ENCODE data around the gene ZNF532.

DNA sequence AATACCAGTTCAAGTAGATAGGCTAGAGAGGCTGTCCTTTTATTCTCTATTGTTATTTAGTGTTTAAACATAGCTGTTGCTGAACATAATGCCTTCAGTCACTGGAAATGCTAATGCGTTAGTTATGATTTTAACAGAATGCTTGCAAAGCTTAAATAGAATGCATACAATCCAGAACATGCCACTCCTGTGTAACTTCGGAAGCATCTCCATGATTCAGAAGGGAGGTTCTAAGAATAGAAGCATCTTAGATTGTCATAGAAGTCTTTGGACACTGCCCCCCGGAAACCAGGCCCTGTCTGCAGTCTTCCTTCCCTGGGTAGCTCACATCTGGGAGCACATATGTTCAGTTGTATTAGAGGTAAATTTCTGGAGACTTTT is 73.2 kb downstream of the ZNF532 start:
- TF ChIP-seq, protein P1, sequence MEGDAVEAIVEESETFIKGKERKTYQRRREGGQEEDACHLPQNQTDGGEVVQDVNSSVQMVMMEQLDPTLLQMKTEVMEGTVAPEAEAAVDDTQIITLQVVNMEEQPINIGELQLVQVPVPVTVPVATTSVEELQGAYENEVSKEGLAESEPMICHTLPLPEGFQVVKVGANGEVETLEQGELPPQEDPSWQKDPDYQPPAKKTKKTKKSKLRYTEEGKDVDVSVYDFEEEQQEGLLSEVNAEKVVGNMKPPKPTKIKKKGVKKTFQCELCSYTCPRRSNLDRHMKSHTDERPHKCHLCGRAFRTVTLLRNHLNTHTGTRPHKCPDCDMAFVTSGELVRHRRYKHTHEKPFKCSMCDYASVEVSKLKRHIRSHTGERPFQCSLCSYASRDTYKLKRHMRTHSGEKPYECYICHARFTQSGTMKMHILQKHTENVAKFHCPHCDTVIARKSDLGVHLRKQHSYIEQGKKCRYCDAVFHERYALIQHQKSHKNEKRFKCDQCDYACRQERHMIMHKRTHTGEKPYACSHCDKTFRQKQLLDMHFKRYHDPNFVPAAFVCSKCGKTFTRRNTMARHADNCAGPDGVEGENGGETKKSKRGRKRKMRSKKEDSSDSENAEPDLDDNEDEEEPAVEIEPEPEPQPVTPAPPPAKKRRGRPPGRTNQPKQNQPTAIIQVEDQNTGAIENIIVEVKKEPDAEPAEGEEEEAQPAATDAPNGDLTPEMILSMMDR (IDR thresholded peaks at IDR 0.05; ENCODE audit: extremely low read depth in 1 of 2, insufficient read depth in 1 of 2, low read depth in 1 of 2, low read length in 2 of 2) = no peak
- no peak for TF ChIP-seq POLR2A (IDR thresholded peaks at IDR 0.05; ENCODE audit: low read depth, low read length)
- no peak for TF ChIP-seq EZH2 (IDR thresholded peaks at IDR 0.05; ENCODE audit: borderline replicate concordance, low read depth, low read length, severe bottlenecking)
- TF ChIP-seq POLR2AphosphoS5 (IDR thresholded peaks at IDR 0.05; ENCODE audit: insufficient read depth, low read depth, low read length) = no peak
- TF ChIP-seq MAX (IDR thresholded peaks at IDR 0.05; ENCODE audit: insufficient read depth, insufficient read length) = no peak
- no peak for TF ChIP-seq FOS (IDR thresholded peaks at IDR 0.05; ENCODE audit: borderline replicate concordance, insufficient read depth, low read length)
- TF ChIP-seq MYC (IDR thresholded peaks at IDR 0.05; ENCODE audit: low read depth, low read length) = no peak
- no peak for TF ChIP-seq GATA2 (IDR thresholded peaks at IDR 0.05; ENCODE audit: insufficient read depth, insufficient read length, low read depth, low read length)
- TF ChIP-seq JUN (IDR thresholded peaks at IDR 0.05; ENCODE audit: borderline replicate concordance, insufficient read depth, insufficient read length, low read depth) = no peak
